RWPE1 (cell line): ENCODE results near the gene OR52N5.

Experiments
- CTCF ChIA-PET: fragments of 350-600 bp; sonication (Branson Sonifier 250); formaldehyde crosslinking; extraction: SDS; loops from one replicate; lab custom pipeline; 2021; lab: Yijun Ruan, JAX
- POLR2A ChIA-PET: fragments of 400-600 bp; formaldehyde crosslinking; extraction: SDS; loops from one replicate; lab custom pipeline; 2020; ENCODE audit warnings: antibody characterized with exemption; ENCODE audit not compliant: low non-redundant PET; lab: Yijun Ruan, JAX
- DNase-seq: peaks from one replicate; pipeline ENCODE4 v3.0.0; 2012; ENCODE audit warnings: low spot score
- H3K27ac ChIP-seq: fragments of 450-650 bp; 2 replicates; pipeline ENCODE4 v1.5.1; 2017
- CTCF ChIP-seq: fragments of 450-650 bp; conservative IDR thresholded peaks from 2 replicates; pipeline ENCODE4 v1.5.1; 2017; ENCODE audit warnings: low read depth, mild to moderate bottlenecking

The OR52N5 gene

GRCh38 chr11:5783255-5783654, at the start of gene OR52N5:
OR52N5 (minus strand) TSS chr11:5783355; CDS start chr11:5778634, 4,721 bp downstream.
- ChIA-PET CTCF (no interaction called here), POLR2A (no interaction called here)
- no peak for DNase-seq
- no peak for TF ChIP-seq CTCF
- no peak within 1 kb of the TSS for H3K27ac ChIP-seq

- ChIA-PET POLR2A (no interaction called here), CTCF (no interaction called here)
- no peak overlapping the region for H3K27ac ChIP-seq
- TF ChIP-seq CTCF: no peak
- no peak for DNase-seq
Measured at GRCh38 chr11:5831196-5831829, 48.2 kb upstream of the OR52N5 start.

GRCh38 chr11:5818245-5818886, 35.2 kb upstream of the OR52N5 start:
- ChIA-PET CTCF (interaction anchor here (0.6 to 0.7 kb wide), 3 partner anchors 342 to 1694 kb away, joined by 3 to 4 read pairs (median 3); no protein-coding TSS in a partner anchor), POLR2A (no interaction called here)
- no peak for TF ChIP-seq CTCF
- DNase-seq: no peak
- H3K27ac ChIP-seq: no peak overlapping the region

- TF ChIP-seq CTCF: no peak
- POLR2A ChIA-PET: no interaction called here
- CTCF ChIA-PET: no interaction called here
- DNase-seq: no peak
- no peak overlapping the region for H3K27ac ChIP-seq
Measured at GRCh38 chr11:5815534-5815933, 32.4 kb upstream of the OR52N5 start.

GRCh38 chr11:5809905-5810795, 27.0 kb upstream of the OR52N5 start:
- CTCF ChIA-PET: no interaction called here
- no peak for TF ChIP-seq CTCF
- DNase-seq: no peak
- no peak overlapping the region for H3K27ac ChIP-seq
- POLR2A ChIA-PET: no interaction called here

GRCh38 chr11:5809122-5809519, 26.0 kb upstream of the OR52N5 start:
- TF ChIP-seq CTCF: no peak
- ChIA-PET POLR2A (no interaction called here), CTCF (interaction anchor here (0.6 kb wide), 1 partner anchor 608 kb away, joined by 3 read pairs; the partner anchor contains the start of gene OR51V1)
- H3K27ac ChIP-seq: no peak overlapping the region
- DNase-seq: no peak
